B cell (primary cell): Measurements from ENCODE around the gene BOD1. TPM values are rescaled to one million over a fixed set of nuclear protein-coding genes. Genes with fewer than 3 reads are reported as not detected.

Experiments used
- ATAC-seq: fragments of 200-7000 bp; cut with Tn5 transposase; one replicate; pipeline ENCODE4 v1.10.0; 2021; ENCODE audit warnings: low read depth, mild to moderate bottlenecking, moderate number of reproducible peaks, moderate library complexity
- CTCF ChIA-PET: fragments of 350-600 bp; sonication (Branson Sonifier 250); formaldehyde crosslinking; loops from one replicate; lab custom pipeline; 2021; ENCODE audit warnings: antibody characterized with exemption, inconsistent platforms; lab: Charles Lee
- POLR2A ChIA-PET: fragments of 350-600 bp; sonication (Branson Sonifier 250); formaldehyde crosslinking; loops from one replicate; lab custom pipeline; 2021; ENCODE audit warnings: antibody characterized with exemption; lab: Charles Lee
- DNase-seq: peaks from one replicate; pipeline ENCODE4 v3.0.0; 2013
- H2AFZ ChIP-seq: 2 replicates; pipeline ENCODE4 v1.6.1; 2012; ENCODE audit warnings: mild to moderate bottlenecking, low read depth, low read length; ENCODE audit not compliant: insufficient read depth, poor library complexity, severe bottlenecking
- H3K27ac ChIP-seq, 2 donors: 1 replicate in 1 of 2; 2 replicates in 1 of 2; pipeline ENCODE4 v1.5.1; 2012 to 2013; ENCODE audit warnings: low read length in 2 of 2, mild to moderate bottlenecking in 2 of 2, moderate library complexity in 1 of 2
- H3K27me3 ChIP-seq, 4 experiments: fragments of 200-600 bp in 1 of 4; sonication (generic) in 1 of 4; replicated peaks in 1 of 4; 1 replicate in 2 of 4; 2 replicates in 2 of 4; pipeline versions ENCODE4 v1.6.1 to v1.7.0; 2013 to 2016; ENCODE audit warnings: low read length in 3 of 4, mild to moderate bottlenecking in 2 of 4, mixed read lengths in 1 of 4, moderate library complexity in 1 of 4; ENCODE audit not compliant: insufficient read depth in 4 of 4, control insufficient read depth in 3 of 4; ENCODE audit errors: control extremely low read depth in 1 of 4
- H3K36me3 ChIP-seq, 2 experiments: replicated peaks in 1 of 2; 1 replicate in 1 of 2; 2 replicates in 1 of 2; pipeline versions ENCODE4 v1.6.1 to v1.7.1; 2013; ENCODE audit warnings: low read length in 1 of 2; ENCODE audit not compliant: insufficient read depth in 2 of 2, control insufficient read depth in 1 of 2; ENCODE audit errors: control extremely low read depth in 1 of 2, extremely low read depth in 1 of 2
- H3K4me1 ChIP-seq, 2 donors: fragments of 200-600 bp in 1 of 2; sonication (generic) in 1 of 2; 1 replicate in 1 of 2; 2 replicates in 1 of 2; pipeline versions ENCODE4 v1.5.1 to v1.6.1; 2013 to 2017; ENCODE audit warnings: low read length in 2 of 2; ENCODE audit not compliant: control insufficient read depth in 2 of 2, insufficient read depth in 2 of 2
- H3K4me2 ChIP-seq: replicated peaks from 2 replicates; pipeline ENCODE3; 2012; ENCODE audit warnings: mild to moderate bottlenecking, low read depth, low read length; ENCODE audit not compliant: poor library complexity, severe bottlenecking
- H3K4me3 ChIP-seq, 5 experiments: fragments of 200-600 bp in 1 of 5; sonication (generic) in 1 of 5; 1 replicate in 3 of 5; 2 replicates in 2 of 5; pipeline versions ENCODE4 v1.5.1 to v1.7.0; 2011 to 2016; ENCODE audit warnings: low read length in 4 of 5, mild to moderate bottlenecking in 4 of 5, low read depth in 2 of 5, control low read depth in 1 of 5, moderate library complexity in 1 of 5; ENCODE audit not compliant: insufficient read depth in 1 of 5; ENCODE audit errors: control extremely low read depth in 1 of 5, extremely low read depth in 1 of 5
- H3K79me2 ChIP-seq: fragments of 200-600 bp; sonication (generic); one replicate; pipeline ENCODE4 v1.6.0; 2016; ENCODE audit warnings: low read length; ENCODE audit not compliant: control insufficient read depth, insufficient read depth
- H3K9ac ChIP-seq: fragments of 200-600 bp; sonication (generic); 2 replicates; pipeline ENCODE4 v1.6.1; 2017; ENCODE audit warnings: mild to moderate bottlenecking, low read length, moderate library complexity
- H3K9me3 ChIP-seq, 3 donors: one replicate each; pipeline versions ENCODE4 v1.6.1 to v1.7.1; 2013; ENCODE audit warnings: low read length in 2 of 3; ENCODE audit not compliant: control insufficient read depth in 2 of 3, insufficient read depth in 1 of 3; ENCODE audit errors: control extremely low read depth in 1 of 3
- H4K20me1 ChIP-seq: 2 replicates; pipeline ENCODE4 v1.6.0; 2012; ENCODE audit warnings: mild to moderate bottlenecking, low read length; ENCODE audit not compliant: insufficient read depth, control insufficient read depth, poor library complexity, severe bottlenecking
- H3K27ac Mint-ChIP-seq: one replicate; pipeline ENCODE4 v1.8.0; 2021; ENCODE audit warnings: mixed read lengths
- H3K27me3 Mint-ChIP-seq: one replicate; pipeline ENCODE4 v1.8.0; 2021; ENCODE audit warnings: mixed read lengths
- H3K4me1 Mint-ChIP-seq: one replicate; pipeline ENCODE4 v1.8.0; 2021; ENCODE audit warnings: mixed read lengths
- H3K4me3 Mint-ChIP-seq: one replicate; pipeline ENCODE4 v1.8.0; 2021; ENCODE audit warnings: mixed read lengths
- H3K9me3 Mint-ChIP-seq: one replicate; pipeline ENCODE4 v1.8.0; 2022; ENCODE audit warnings: mixed read lengths; ENCODE audit not compliant: insufficient read depth
- EZH2 ChIP-seq: IDR thresholded peaks from 2 replicates; pipeline ENCODE4 v1.6.1; 2012; ENCODE audit warnings: borderline replicate concordance, low read depth, mild to moderate bottlenecking, moderate library complexity, low read length; ENCODE audit not compliant: insufficient read depth, poor library complexity, severe bottlenecking
- WGBS: methylation state at CpG from one replicate; pipeline ENCODE4 v1.1.5; 2013; ENCODE audit warnings: missing lambda C conversion rate; ENCODE audit not compliant: insufficient coverage; 5-methylcytosine and 5-hydroxymethylcytosine counted together
- intact Hi-C: fragments of 100-400 bp; cut with micrococcal nuclease; formaldehyde crosslinking; loops from one replicate; pipeline ENCODE4 v1.10.0; 2022
- polyA plus RNA-seq: library from polyadenylated mRNA; depleted of rRNA; stranded (reverse); fragments of >200 nt; gene quantifications from 2 replicates; pipeline ENCODE4 v1.2.3, GENCODE V29; 2012
- total RNA-seq, 2 donors: library from RNA; stranded (reverse); fragments of 120-200 nt in 1 of 2; gene quantifications; 1 replicate in 1 of 2; 2 replicates in 1 of 2; pipeline versions ENCODE4 v1.2.3 to v1.2.4, GENCODE V29; 2013 to 2022
- TF ChIP-seq, protein P1 (sequence below): fragments of 200-600 bp; IDR thresholded peaks from one replicate; pipeline ENCODE4 v1.8.0; 2022; ENCODE audit warnings: antibody characterized with exemption, mild to moderate bottlenecking

Gene BOD1
- total and polyA plus RNA-seq, 2 donors (not counting 1 experiment from before 2014, with no cell fraction given), result 15.1 to 34.7 TPM

DNA sequence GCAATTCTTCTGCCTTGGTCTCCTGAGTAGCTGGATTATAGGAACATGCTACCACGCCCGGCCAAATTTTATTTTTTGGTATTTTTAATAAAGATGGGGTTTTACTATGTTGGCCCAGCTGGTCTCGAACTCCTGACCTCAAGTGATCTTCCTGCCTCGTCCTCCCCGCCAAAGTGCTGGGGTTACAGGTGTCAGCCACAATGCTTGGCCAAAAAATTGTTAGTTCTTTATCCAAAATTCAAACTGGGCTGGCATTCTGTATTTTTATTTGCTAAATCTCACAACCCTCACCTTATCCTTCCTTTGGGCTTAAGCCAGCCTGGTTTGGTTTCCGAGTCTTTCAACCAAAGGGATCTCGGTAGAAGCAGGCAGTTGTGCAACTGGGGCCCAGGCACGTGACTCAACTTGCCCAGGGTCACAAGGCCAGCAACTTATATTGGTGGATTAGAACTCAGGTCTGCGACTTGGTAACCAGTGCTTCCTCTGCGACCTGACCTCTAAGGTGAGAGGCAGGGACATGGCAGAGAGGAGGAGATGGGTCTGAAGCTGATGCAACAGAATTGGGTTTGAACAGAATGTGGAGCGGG, 26.5 kb upstream of the BOD1 start:
- intact Hi-C loops, result no loop called here
- H3K4me1 Mint-ChIP-seq, result peaks cover 12% of the 10 kb centered on the region
- no peak overlapping the region for H3K27ac Mint-ChIP-seq
- no peak overlapping the region for H2AFZ ChIP-seq
- H4K20me1 ChIP-seq, result no peaks in the 10 kb centered on the region
- no peaks in the 10 kb centered on the region for H3K36me3 ChIP-seq
- no peak overlapping the region for H3K4me3 ChIP-seq
- ChIA-PET CTCF (no interaction called here), POLR2A (no interaction called here)
- DNase-seq, result no peak
- H3K27ac ChIP-seq, result no peak overlapping the region
- H3K4me3 Mint-ChIP-seq, result no peak overlapping the region
- no peaks in the 10 kb centered on the region for H3K9me3 Mint-ChIP-seq
- H3K4me2 ChIP-seq, result no peak overlapping the region
- 96% methylated on average over 9 of the region's 11 CpGs for WGBS
- peaks cover 8% of the 10 kb centered on the region in 2 donors for H3K4me1 ChIP-seq
- H3K27me3 ChIP-seq, result no peaks in the 10 kb centered on the region
- no peak for ATAC-seq
- H3K9me3 ChIP-seq, result no peaks in the 10 kb centered on the region
- no peaks in the 10 kb centered on the region for H3K79me2 ChIP-seq
- H3K27me3 Mint-ChIP-seq, result peaks cover 4% of the 10 kb centered on the region
- TF ChIP-seq, protein P1, sequence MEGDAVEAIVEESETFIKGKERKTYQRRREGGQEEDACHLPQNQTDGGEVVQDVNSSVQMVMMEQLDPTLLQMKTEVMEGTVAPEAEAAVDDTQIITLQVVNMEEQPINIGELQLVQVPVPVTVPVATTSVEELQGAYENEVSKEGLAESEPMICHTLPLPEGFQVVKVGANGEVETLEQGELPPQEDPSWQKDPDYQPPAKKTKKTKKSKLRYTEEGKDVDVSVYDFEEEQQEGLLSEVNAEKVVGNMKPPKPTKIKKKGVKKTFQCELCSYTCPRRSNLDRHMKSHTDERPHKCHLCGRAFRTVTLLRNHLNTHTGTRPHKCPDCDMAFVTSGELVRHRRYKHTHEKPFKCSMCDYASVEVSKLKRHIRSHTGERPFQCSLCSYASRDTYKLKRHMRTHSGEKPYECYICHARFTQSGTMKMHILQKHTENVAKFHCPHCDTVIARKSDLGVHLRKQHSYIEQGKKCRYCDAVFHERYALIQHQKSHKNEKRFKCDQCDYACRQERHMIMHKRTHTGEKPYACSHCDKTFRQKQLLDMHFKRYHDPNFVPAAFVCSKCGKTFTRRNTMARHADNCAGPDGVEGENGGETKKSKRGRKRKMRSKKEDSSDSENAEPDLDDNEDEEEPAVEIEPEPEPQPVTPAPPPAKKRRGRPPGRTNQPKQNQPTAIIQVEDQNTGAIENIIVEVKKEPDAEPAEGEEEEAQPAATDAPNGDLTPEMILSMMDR, result no peak
- no peak for TF ChIP-seq EZH2
- no peak overlapping the region for H3K9ac ChIP-seq

DNA sequence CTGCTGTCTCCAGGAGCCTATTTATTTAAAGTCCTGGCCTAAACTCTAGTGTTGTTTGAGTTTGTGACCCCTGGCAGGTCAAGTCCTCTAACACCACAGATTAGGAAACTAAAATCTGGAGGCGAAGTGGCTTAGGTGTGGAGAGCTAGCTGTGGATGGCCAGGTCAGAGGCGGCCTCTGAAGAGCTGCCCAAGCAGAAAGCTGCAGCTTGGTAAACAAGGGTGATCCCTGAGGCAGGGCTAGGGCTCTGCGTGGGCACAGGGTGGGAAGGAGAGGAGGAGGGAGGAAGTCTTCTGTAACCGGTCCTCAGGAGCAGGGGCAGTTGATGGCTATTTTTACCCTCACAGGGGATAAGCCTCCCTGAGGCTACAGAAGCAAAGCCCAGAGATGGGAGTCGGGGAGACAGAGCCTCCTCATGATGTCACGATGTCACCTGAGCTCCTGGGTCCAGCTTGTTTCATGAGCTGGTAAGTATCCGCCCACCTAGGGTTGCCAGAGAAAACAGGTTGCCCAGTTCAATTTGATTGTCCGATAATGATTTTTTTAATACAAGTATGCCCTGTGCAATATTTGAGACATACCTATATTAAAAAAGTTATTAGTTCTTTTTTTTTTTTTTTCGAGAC, 25.9 kb upstream of the BOD1 start:
- peaks cover 13% of the 10 kb centered on the region for H3K4me1 Mint-ChIP-seq
- H3K27me3 ChIP-seq, result no peaks in the 10 kb centered on the region
- no peaks in the 10 kb centered on the region for H3K79me2 ChIP-seq
- no peaks in the 10 kb centered on the region for H4K20me1 ChIP-seq
- ATAC-seq, result no peak
- H3K9me3 ChIP-seq, result no peaks in the 10 kb centered on the region
- no peak overlapping the region for H3K27ac Mint-ChIP-seq
- H3K4me2 ChIP-seq, result no peak overlapping the region
- H3K27me3 Mint-ChIP-seq, result peaks cover 4% of the 10 kb centered on the region
- no peak overlapping the region for H2AFZ ChIP-seq
- ChIA-PET POLR2A (no interaction called here), CTCF (no interaction called here)
- H3K4me3 Mint-ChIP-seq, result no peak overlapping the region
- H3K4me1 ChIP-seq, result peaks cover 8% of the 10 kb centered on the region in 2 donors
- intact Hi-C loops, result no loop called here
- 95% methylated on average over 6 of the region's 9 CpGs for WGBS
- no peak overlapping the region for H3K9ac ChIP-seq
- TF ChIP-seq, protein P1, result no peak
- no peak for TF ChIP-seq EZH2
- H3K4me3 ChIP-seq, result no peak overlapping the region
- H3K36me3 ChIP-seq, result no peaks in the 10 kb centered on the region
- no peak for DNase-seq
- H3K27ac ChIP-seq, result no peak overlapping the region
- no peaks in the 10 kb centered on the region for H3K9me3 Mint-ChIP-seq
